Activated CD8-positive, alpha-beta memory T cell treated with anti-CD3 and anti-CD28 coated beads, Interleukin-2, amount 50 U/mL, for 24 hours (primary cell): ENCODE data around the gene FAM110D.

Experiments used
- DNase-seq: peaks from one replicate; pipeline ENCODE4 v3.0.0-alpha.2; 2020; ENCODE audit errors: extremely low read depth

FAM110D gene

GRCh38 chr1:26158908-26159742, at the start of gene FAM110D:
TSS of gene FAM110D (plus strand) at chr1:26159079. CDS start at chr1:26161292, 2,213 bp downstream.
- DNase-seq: no peak

- no peak for DNase-seq
Observed at GRCh38 chr1:26109229-26110164, 49.4 kb upstream of the FAM110D start.

- peak; percentile 43 for DNase-seq
Observed at GRCh38 chr1:26110731-26111529, 47.9 kb upstream of the FAM110D start.

- peak; percentile 70 for DNase-seq
Observed at GRCh38 chr1:26111530-26112406, 47.1 kb upstream of the FAM110D start, which contains the start of gene PDIK1L. TSS of gene PDIK1L (plus strand) at chr1:26111824. CDS start at chr1:26114309, 2,485 bp downstream.

- no peak for DNase-seq
Observed at GRCh38 chr1:26112407-26112775, 46.5 kb upstream of the FAM110D start.

GRCh38 chr1:26114165-26114927, 44.5 kb upstream of the FAM110D start:
- DNase-seq: no peak

- DNase-seq: no peak
Observed at GRCh38 chr1:26119892-26120608, 38.8 kb upstream of the FAM110D start.

GRCh38 chr1:26121854-26122773, 36.8 kb upstream of the FAM110D start:
- no peak for DNase-seq

- DNase-seq: no peak
Observed at GRCh38 chr1:26122988-26123973, 35.6 kb upstream of the FAM110D start.

- DNase-seq: no peak
Observed at GRCh38 chr1:26124418-26125331, 34.2 kb upstream of the FAM110D start.

- no peak for DNase-seq
Observed at GRCh38 chr1:26125382-26125781, 33.5 kb upstream of the FAM110D start.

GRCh38 chr1:26125946-26126320, 32.9 kb upstream of the FAM110D start:
- DNase-seq: no peak

- DNase-seq: no peak
Observed at GRCh38 chr1:26126321-26127084, 32.4 kb upstream of the FAM110D start.

GRCh38 chr1:26127235-26128163, 31.4 kb upstream of the FAM110D start:
- no peak for DNase-seq
